ENCODE data around the gene WWOX.

DNA sequence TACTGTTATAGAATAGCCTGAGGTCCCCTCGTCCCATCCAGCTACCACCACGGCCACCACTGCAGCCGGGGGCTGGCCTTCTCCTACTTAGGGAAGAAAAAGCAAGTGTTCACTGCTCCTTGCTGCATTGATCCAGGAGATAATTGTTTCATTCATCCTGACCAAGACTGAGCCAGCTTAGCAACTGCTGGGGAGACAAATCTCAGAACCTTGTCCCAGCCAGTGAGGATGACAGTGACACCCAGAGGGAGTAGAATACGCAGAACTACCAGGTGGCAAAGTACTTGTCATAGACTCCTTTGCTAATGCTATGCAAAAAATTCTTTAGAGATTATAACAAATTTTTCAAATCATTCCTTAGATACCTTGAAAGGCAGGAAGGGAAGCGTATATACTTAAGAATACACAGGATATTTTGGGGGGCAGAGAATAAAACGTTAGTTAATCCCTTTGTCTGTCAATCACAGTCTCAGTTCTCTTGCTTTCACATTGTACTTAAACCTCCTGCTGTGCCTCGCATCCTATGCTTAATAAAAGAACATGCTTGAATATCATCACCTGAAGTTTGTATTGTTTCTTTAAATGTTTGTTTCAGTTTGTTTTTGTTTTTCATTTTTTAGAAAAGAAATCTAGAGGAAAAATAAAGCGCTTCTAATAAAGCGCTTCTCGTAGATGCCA lies 1112.8 kb downstream of the WWOX start:
- TF ChIP-seq POLR2A (IDR thresholded peaks at IDR 0.05; ENCODE audit: low read length) (no peak), GATA1 (IDR thresholded peaks at IDR 0.05; ENCODE audit: low read depth, low read length) (no peak)
